NB4 (cell line): ENCODE measurements around the gene ITGA11.

Experiments used
- POLR2A ChIP-seq: IDR thresholded peaks from 2 replicates; pipeline ENCODE4 v1.6.1; 2011; ENCODE audit warnings: mild to moderate bottlenecking; ENCODE audit not compliant: insufficient read length; ENCODE audit errors: extremely low read depth
- TF ChIP-seq, protein P1 (sequence below): IDR thresholded peaks from one replicate; pipeline ENCODE4 v1.5.1; 2012; ENCODE audit warnings: low read depth, low read length

GRCh38 chr15:68374168-68374745 lies 57.7 kb downstream of the ITGA11 start:
- TF ChIP-seq, protein P1, sequence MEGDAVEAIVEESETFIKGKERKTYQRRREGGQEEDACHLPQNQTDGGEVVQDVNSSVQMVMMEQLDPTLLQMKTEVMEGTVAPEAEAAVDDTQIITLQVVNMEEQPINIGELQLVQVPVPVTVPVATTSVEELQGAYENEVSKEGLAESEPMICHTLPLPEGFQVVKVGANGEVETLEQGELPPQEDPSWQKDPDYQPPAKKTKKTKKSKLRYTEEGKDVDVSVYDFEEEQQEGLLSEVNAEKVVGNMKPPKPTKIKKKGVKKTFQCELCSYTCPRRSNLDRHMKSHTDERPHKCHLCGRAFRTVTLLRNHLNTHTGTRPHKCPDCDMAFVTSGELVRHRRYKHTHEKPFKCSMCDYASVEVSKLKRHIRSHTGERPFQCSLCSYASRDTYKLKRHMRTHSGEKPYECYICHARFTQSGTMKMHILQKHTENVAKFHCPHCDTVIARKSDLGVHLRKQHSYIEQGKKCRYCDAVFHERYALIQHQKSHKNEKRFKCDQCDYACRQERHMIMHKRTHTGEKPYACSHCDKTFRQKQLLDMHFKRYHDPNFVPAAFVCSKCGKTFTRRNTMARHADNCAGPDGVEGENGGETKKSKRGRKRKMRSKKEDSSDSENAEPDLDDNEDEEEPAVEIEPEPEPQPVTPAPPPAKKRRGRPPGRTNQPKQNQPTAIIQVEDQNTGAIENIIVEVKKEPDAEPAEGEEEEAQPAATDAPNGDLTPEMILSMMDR, result no peak
- no peak for TF ChIP-seq POLR2A
